Measurements from ENCODE around the gene KCNMB2. TPM values are rescaled to one million over a fixed set of nuclear protein-coding genes. Genes with fewer than 3 reads are reported as not detected.
"Not testable (repeated sequence)": the region's sequence is repeated elsewhere in the genome, so short reads cannot be mapped to it uniquely, and the experiment has no call there.

The KCNMB2 gene
- total and polyA plus RNA-seq, 2 experiments from 2014 or later, result not detected

- H3K36me3 ChIP-seq (ENCODE audit: low read depth), result no peaks in the 10 kb centered on the region
- in situ Hi-C loops (cut with MboI), result no loop called here
- DNase-seq, result peak; percentile 2
- no peaks in the 10 kb centered on the region for H3K4me1 ChIP-seq (ENCODE audit: insufficient read depth)
- no peak overlapping the region for H3K9ac ChIP-seq
- 34 to 36% methylated on average over 8 of the region's 8 CpGs for WGBS, 2 experiments (ENCODE audit: low coverage in 1 of 2, low lambda C conversion rate in 2 of 2, missing lambda C conversion rate in 2 of 2)
- no peak overlapping the region for H2AFZ ChIP-seq
- H3K27ac ChIP-seq, result no peak overlapping the region
- no peak for TF ChIP-seq EZH2 (IDR thresholded peaks at IDR 0.05; ENCODE audit: insufficient read depth, poor library complexity, severe bottlenecking)
- TF ChIP-seq EZH2phosphoT487 (IDR thresholded peaks at IDR 0.05; ENCODE audit: insufficient read depth, low read depth), result no peak
- H3K79me2 ChIP-seq (ENCODE audit: insufficient read depth), result no peaks in the 10 kb centered on the region
- H4K20me1 ChIP-seq (ENCODE audit: insufficient read depth), result no peaks in the 10 kb centered on the region
- no peak overlapping the region for H3K4me2 ChIP-seq (ENCODE audit: unreplicated experiment)
- no peaks in the 10 kb centered on the region for H3K27me3 ChIP-seq (replicated peaks; ENCODE audit: insufficient read depth)
- H3K9me3 ChIP-seq (ENCODE audit: low read depth), result no peaks in the 10 kb centered on the region
- no peak overlapping the region for H3K4me3 ChIP-seq
- H3K9me2 ChIP-seq (ENCODE audit: insufficient read depth), result no peaks in the 10 kb centered on the region
- no peaks in the 10 kb centered on the region for H3F3A ChIP-seq (ENCODE audit: insufficient read depth)
Measured at GRCh38 chr3:178850450-178851190, 314.4 kb downstream of the KCNMB2 start.

GRCh38 chr3:178851564-178851963 lies 315.3 kb downstream of the KCNMB2 start:
- no peaks in the 10 kb centered on the region for H3K4me1 ChIP-seq (ENCODE audit: insufficient read depth)
- no peaks in the 10 kb centered on the region for H3K27me3 ChIP-seq (replicated peaks; ENCODE audit: insufficient read depth)
- H4K20me1 ChIP-seq (ENCODE audit: insufficient read depth), result no peaks in the 10 kb centered on the region
- H3K36me3 ChIP-seq (ENCODE audit: low read depth), result no peaks in the 10 kb centered on the region
- no peak for DNase-seq
- TF ChIP-seq EZH2phosphoT487 (IDR thresholded peaks at IDR 0.05; ENCODE audit: insufficient read depth, low read depth) (no peak), EZH2 (IDR thresholded peaks at IDR 0.05; ENCODE audit: insufficient read depth, poor library complexity, severe bottlenecking) (no peak)
- H2AFZ ChIP-seq, result no peak overlapping the region
- no peaks in the 10 kb centered on the region for H3F3A ChIP-seq (ENCODE audit: insufficient read depth)
- in situ Hi-C loops (cut with MboI), result no loop called here
- no peaks in the 10 kb centered on the region for H3K9me2 ChIP-seq (ENCODE audit: insufficient read depth)
- no peaks in the 10 kb centered on the region for H3K79me2 ChIP-seq (ENCODE audit: insufficient read depth)
- no peak overlapping the region for H3K27ac ChIP-seq
- no peak overlapping the region for H3K4me2 ChIP-seq (ENCODE audit: unreplicated experiment)
- 77% methylated on average over 1 of the region's 1 CpG for WGBS, 2 experiments (ENCODE audit: low coverage in 1 of 2, low lambda C conversion rate in 2 of 2, missing lambda C conversion rate in 2 of 2)
- no peak overlapping the region for H3K9ac ChIP-seq
- H3K9me3 ChIP-seq (ENCODE audit: low read depth), result no peaks in the 10 kb centered on the region
- no peak overlapping the region for H3K4me3 ChIP-seq

DNA sequence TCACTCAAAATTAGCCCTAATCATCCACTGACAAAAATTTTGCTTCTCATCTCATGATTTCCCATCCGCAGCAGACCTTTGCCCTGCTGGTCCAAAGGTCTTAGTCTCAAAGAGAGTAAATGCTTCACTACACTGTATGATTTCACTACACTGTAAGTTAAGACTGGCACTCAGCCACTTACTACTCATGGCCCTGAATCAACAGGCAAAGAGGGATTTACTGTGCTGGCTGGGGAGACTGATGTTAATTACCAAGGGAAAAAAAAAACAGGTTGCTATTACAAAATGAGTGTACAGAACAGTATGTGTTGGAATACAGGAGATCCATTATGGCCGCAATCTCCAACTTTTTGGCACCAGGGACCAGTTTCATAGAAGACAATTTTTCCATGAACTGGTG lies 320.6 kb downstream of the KCNMB2 start:
- no peak for DNase-seq
- in situ Hi-C loops (cut with MboI), result no loop called here
- H3K4me1 ChIP-seq (ENCODE audit: insufficient read depth), result no peaks in the 10 kb centered on the region
- no peak overlapping the region for H3K27ac ChIP-seq
- H3K9ac ChIP-seq, result no peak overlapping the region
- H3K9me2 ChIP-seq (ENCODE audit: insufficient read depth), result no peaks in the 10 kb centered on the region
- WGBS, 2 experiments (ENCODE audit: low coverage in 1 of 2, low lambda C conversion rate in 2 of 2, missing lambda C conversion rate in 2 of 2), result 35 to 45% methylated on average over 2 of the region's 2 CpGs
- H3K36me3 ChIP-seq (ENCODE audit: low read depth), result no peaks in the 10 kb centered on the region
- no peaks in the 10 kb centered on the region for H3K27me3 ChIP-seq (replicated peaks; ENCODE audit: insufficient read depth)
- no peak overlapping the region for H3K4me3 ChIP-seq
- no peaks in the 10 kb centered on the region for H3K9me3 ChIP-seq (ENCODE audit: low read depth)
- H4K20me1 ChIP-seq (ENCODE audit: insufficient read depth), result no peaks in the 10 kb centered on the region
- H3F3A ChIP-seq (ENCODE audit: insufficient read depth), result no peaks in the 10 kb centered on the region
- H3K79me2 ChIP-seq (ENCODE audit: insufficient read depth), result no peaks in the 10 kb centered on the region
- H2AFZ ChIP-seq, result no peak overlapping the region
- H3K4me2 ChIP-seq (ENCODE audit: unreplicated experiment), result no peak overlapping the region
- TF ChIP-seq EZH2 (IDR thresholded peaks at IDR 0.05; ENCODE audit: insufficient read depth, poor library complexity, severe bottlenecking) (no peak), EZH2phosphoT487 (IDR thresholded peaks at IDR 0.05; ENCODE audit: insufficient read depth, low read depth) (no peak)

DNA sequence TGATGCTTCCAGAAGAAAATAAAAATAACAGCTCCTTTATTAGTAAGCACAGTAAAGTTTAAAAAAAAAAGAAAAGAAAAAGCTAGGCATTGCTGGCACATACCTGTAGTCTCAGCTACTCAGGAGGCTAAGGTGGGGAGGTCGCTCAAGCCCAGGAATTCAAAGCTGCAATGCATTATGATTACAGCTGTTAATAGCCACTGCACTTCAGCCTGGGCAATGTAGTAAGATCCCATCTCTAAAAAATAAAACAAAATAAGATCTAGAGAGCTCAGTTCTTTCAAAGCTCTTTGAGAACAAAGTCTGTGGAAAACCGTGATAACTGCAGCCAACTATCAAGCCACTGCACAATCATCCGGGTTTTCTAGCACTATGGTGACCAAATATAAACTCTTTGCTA lies 323.1 kb downstream of the KCNMB2 start:
- Histone ChIP-seq H2AFZ (no peak overlapping the region), H3K79me2 (ENCODE audit: insufficient read depth) (no peaks in the 10 kb centered on the region), H3K4me3 (no peak overlapping the region), H3K4me2 (ENCODE audit: unreplicated experiment) (no peak overlapping the region), H3K36me3 (ENCODE audit: low read depth) (no peaks in the 10 kb centered on the region), H4K20me1 (ENCODE audit: insufficient read depth) (no peaks in the 10 kb centered on the region), H3F3A (ENCODE audit: insufficient read depth) (no peaks in the 10 kb centered on the region), H3K9ac (no peak overlapping the region), H3K9me3 (ENCODE audit: low read depth) (no peaks in the 10 kb centered on the region), H3K4me1 (ENCODE audit: insufficient read depth) (no peaks in the 10 kb centered on the region), H3K27me3 (replicated peaks; ENCODE audit: insufficient read depth) (no peaks in the 10 kb centered on the region), H3K9me2 (ENCODE audit: insufficient read depth) (no peaks in the 10 kb centered on the region), H3K27ac (no peak overlapping the region)
- DNase-seq, result no peak
- TF ChIP-seq EZH2 (IDR thresholded peaks at IDR 0.05; ENCODE audit: insufficient read depth, poor library complexity, severe bottlenecking) (no peak), EZH2phosphoT487 (IDR thresholded peaks at IDR 0.05; ENCODE audit: insufficient read depth, low read depth) (no peak)
- 0 to 12% methylated on average over 3 of the region's 3 CpGs for WGBS, 2 experiments (ENCODE audit: low coverage in 1 of 2, low lambda C conversion rate in 2 of 2, missing lambda C conversion rate in 2 of 2)
- in situ Hi-C loops (cut with MboI), result no loop called here

DNA sequence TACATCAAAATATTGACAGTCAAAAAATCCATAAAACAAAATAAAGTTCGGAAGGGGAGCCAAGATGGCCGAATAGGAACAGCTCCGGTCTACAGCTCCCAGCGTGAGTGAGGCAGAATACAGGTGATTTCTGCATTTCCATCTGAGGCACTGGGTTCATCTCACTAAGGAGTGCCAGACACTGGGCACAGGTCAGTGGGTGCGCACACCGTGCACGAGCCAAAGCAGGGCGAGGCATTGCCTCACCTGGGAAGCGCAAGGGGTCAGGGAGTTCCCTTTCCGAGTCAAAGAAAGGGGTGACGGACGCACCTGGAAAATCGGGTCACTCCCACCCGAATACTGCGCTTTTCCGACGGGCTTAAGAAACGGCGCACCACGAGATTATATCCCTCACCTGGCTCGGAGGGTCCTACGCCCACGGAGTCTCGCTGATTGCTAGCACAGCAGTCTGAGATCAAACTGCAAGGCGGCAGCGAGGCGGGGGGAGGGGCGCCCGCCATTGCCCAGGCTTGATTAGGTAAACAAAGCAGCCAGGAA lies 323.7 kb downstream of the KCNMB2 start:
- H3F3A ChIP-seq (ENCODE audit: insufficient read depth); H3K4me1 ChIP-seq (ENCODE audit: insufficient read depth); H2AFZ ChIP-seq; DNase-seq; H3K4me3 ChIP-seq; H3K27ac ChIP-seq; in situ Hi-C loops (cut with MboI); H3K27me3 ChIP-seq (replicated peaks; ENCODE audit: insufficient read depth); H3K9ac ChIP-seq; H3K9me3 ChIP-seq (ENCODE audit: low read depth); H3K9me2 ChIP-seq (ENCODE audit: insufficient read depth); H3K36me3 ChIP-seq (ENCODE audit: low read depth); H4K20me1 ChIP-seq (ENCODE audit: insufficient read depth); H3K79me2 ChIP-seq (ENCODE audit: insufficient read depth); H3K4me2 ChIP-seq (ENCODE audit: unreplicated experiment): not testable (repeated sequence)
- 58 to 66% methylated on average over 29 of the region's 29 CpGs for WGBS, 2 experiments (ENCODE audit: low coverage in 1 of 2, low lambda C conversion rate in 2 of 2, missing lambda C conversion rate in 2 of 2)

Data from GM23248 (cell line).